Measurements from ENCODE around the gene SPTLC3.

The SPTLC3 gene

DNA sequence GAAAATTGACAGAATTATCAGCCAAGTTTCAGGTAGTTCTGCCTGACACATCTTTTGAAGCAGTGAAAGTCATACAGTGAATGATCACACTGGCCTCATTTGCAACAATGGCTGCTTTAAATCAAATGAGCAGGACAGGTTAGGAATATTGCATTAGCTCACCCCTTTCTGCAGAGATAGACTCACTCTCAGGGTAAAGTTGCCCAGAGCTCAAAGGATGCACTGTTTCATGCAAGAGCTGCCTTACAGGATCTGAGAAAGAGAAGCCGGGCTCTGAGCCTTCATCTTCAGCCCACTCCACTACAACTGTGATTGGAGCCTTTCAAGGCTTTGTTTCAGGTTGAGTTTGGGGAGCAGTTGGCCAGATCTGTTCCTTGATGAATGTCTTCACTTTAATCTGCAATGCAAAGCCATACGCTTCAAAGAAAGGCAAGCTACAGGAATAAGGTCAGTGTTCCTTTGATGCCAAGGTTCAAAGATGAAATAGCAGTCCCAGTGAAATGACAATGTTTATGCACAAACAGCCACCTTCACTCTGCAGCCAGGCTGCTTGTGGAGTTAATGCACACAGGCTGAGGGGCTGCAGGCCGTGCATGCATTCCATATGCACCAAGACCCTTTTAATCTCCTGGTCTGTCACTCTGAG is 121.4 kb downstream of the SPTLC3 start:
- Histone ChIP-seq H3K9me3 (ENCODE audit: control insufficient read depth, insufficient read depth, low read length) (no peaks in the 10 kb centered on the region), H3K4me3 (ENCODE audit: low read length) (no peak overlapping the region), H4K20me1 (ENCODE audit: control insufficient read depth, insufficient read depth, low read depth, low read length) (no peaks in the 10 kb centered on the region), H3K36me3 (ENCODE audit: control insufficient read depth, low read length) (no peaks in the 10 kb centered on the region), H3F3A (ENCODE audit: control insufficient read depth, insufficient read depth) (no peaks in the 10 kb centered on the region), H3K4me1 (ENCODE audit: control insufficient read depth, low read length) (no peaks in the 10 kb centered on the region), H3K27me3 (ENCODE audit: control insufficient read depth, low read length) (no peaks in the 10 kb centered on the region), H3K9me2 (replicated peaks; ENCODE audit: control insufficient read depth, low read length) (no peaks in the 10 kb centered on the region), H3K27ac (ENCODE audit: low read depth, low read length) (no peak overlapping the region), H3K4me2 (ENCODE audit: low read length) (no peak overlapping the region), H3K79me2 (ENCODE audit: control insufficient read depth, low read length) (no peaks in the 10 kb centered on the region)
- TF ChIP-seq, protein P1, sequence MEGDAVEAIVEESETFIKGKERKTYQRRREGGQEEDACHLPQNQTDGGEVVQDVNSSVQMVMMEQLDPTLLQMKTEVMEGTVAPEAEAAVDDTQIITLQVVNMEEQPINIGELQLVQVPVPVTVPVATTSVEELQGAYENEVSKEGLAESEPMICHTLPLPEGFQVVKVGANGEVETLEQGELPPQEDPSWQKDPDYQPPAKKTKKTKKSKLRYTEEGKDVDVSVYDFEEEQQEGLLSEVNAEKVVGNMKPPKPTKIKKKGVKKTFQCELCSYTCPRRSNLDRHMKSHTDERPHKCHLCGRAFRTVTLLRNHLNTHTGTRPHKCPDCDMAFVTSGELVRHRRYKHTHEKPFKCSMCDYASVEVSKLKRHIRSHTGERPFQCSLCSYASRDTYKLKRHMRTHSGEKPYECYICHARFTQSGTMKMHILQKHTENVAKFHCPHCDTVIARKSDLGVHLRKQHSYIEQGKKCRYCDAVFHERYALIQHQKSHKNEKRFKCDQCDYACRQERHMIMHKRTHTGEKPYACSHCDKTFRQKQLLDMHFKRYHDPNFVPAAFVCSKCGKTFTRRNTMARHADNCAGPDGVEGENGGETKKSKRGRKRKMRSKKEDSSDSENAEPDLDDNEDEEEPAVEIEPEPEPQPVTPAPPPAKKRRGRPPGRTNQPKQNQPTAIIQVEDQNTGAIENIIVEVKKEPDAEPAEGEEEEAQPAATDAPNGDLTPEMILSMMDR (IDR thresholded peaks at IDR 0.05; ENCODE audit: low read depth, low read length, poor library complexity, severe bottlenecking), result no peak
- no peak for TF ChIP-seq EZH2phosphoT487 (IDR thresholded peaks at IDR 0.05; ENCODE audit: borderline replicate concordance, low read length)

DNA sequence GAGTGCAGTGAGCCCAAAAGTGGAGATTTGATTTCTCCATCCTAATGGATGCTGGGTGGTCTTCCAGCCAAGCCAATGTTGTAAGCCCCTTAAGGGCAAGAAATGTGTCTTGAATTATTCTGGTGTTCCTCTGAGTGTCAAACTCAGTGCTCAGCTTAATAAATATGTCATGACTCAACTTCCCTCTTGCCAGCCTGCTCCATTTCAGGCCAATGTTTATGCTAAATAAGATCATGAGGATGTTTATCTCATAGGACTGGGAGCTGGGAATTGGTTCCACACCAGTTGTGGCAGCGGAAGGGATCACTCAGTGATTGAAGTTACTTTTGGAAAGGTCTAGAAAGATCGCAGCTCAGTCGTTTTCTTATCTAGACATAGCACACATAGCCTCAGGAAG is 121.9 kb downstream of the SPTLC3 start:
- H4K20me1 ChIP-seq (ENCODE audit: control insufficient read depth, insufficient read depth, low read depth, low read length), result no peaks in the 10 kb centered on the region

DNA sequence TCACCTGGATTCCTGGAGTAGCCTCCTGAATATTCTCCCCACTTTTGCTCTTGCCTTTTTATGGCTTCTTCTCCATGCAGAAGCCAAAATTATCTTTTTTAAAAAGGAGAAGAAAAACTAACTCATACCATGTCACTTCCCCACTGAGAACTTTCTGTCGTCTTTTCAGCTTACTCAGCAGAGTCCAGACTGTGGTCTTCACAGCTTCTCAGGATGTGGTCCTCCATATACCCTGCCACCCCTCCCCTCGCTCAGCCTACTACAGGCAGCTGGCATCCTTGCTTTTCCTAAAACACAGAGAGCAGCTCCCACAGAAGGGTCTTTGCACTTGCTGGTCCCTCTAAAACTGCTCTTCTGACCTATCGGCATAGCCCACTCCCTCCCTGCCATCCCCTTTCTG is 122.9 kb downstream of the SPTLC3 start:
- no peaks in the 10 kb centered on the region for H3K9me3 ChIP-seq (ENCODE audit: control insufficient read depth, insufficient read depth, low read length)
- no peaks in the 10 kb centered on the region for H3K79me2 ChIP-seq (ENCODE audit: control insufficient read depth, low read length)
- TF ChIP-seq, protein P1 (IDR thresholded peaks at IDR 0.05; ENCODE audit: low read depth, low read length, poor library complexity, severe bottlenecking), result no peak
- TF ChIP-seq EZH2phosphoT487 (IDR thresholded peaks at IDR 0.05; ENCODE audit: borderline replicate concordance, low read length), result no peak
- H4K20me1 ChIP-seq (ENCODE audit: control insufficient read depth, insufficient read depth, low read depth, low read length), result no peaks in the 10 kb centered on the region
- H3K4me2 ChIP-seq (ENCODE audit: low read length), result no peak overlapping the region
- H3K27me3 ChIP-seq (ENCODE audit: control insufficient read depth, low read length), result no peaks in the 10 kb centered on the region
- H3K9me2 ChIP-seq (replicated peaks; ENCODE audit: control insufficient read depth, low read length), result no peaks in the 10 kb centered on the region
- no peak overlapping the region for H3K27ac ChIP-seq (ENCODE audit: low read depth, low read length)
- no peak overlapping the region for H3K4me3 ChIP-seq (ENCODE audit: low read length)
- H3K36me3 ChIP-seq (ENCODE audit: control insufficient read depth, low read length), result no peaks in the 10 kb centered on the region
- no peaks in the 10 kb centered on the region for H3F3A ChIP-seq (ENCODE audit: control insufficient read depth, insufficient read depth)
- H3K4me1 ChIP-seq (ENCODE audit: control insufficient read depth, low read length), result no peaks in the 10 kb centered on the region

More for the DNA sequence above, 121.9 kb downstream of the SPTLC3 start:
- Histone ChIP-seq H3K4me1 (ENCODE audit: control insufficient read depth, low read length) (no peaks in the 10 kb centered on the region), H3K79me2 (ENCODE audit: control insufficient read depth, low read length) (no peaks in the 10 kb centered on the region), H3K4me3 (ENCODE audit: low read length) (no peak overlapping the region), H3K36me3 (ENCODE audit: control insufficient read depth, low read length) (no peaks in the 10 kb centered on the region), H3F3A (ENCODE audit: control insufficient read depth, insufficient read depth) (no peaks in the 10 kb centered on the region), H3K27ac (ENCODE audit: low read depth, low read length) (no peak overlapping the region), H3K27me3 (ENCODE audit: control insufficient read depth, low read length) (no peaks in the 10 kb centered on the region), H3K9me2 (replicated peaks; ENCODE audit: control insufficient read depth, low read length) (no peaks in the 10 kb centered on the region), H3K4me2 (ENCODE audit: low read length) (no peak overlapping the region), H3K9me3 (ENCODE audit: control insufficient read depth, insufficient read depth, low read length) (no peaks in the 10 kb centered on the region)
- TF ChIP-seq, protein P1 (IDR thresholded peaks at IDR 0.05; ENCODE audit: low read depth, low read length, poor library complexity, severe bottlenecking), result no peak
- no peak for TF ChIP-seq EZH2phosphoT487 (IDR thresholded peaks at IDR 0.05; ENCODE audit: borderline replicate concordance, low read length)
